Esophagus squamous epithelium (tissue), 4 donors: ENCODE data around the gene RNF187.

Experiments
- CTCF ChIP-seq, 6 experiments: fragments of 450-650 bp in 4 of 6; fragments of 200-600 bp in 2 of 6; sonication (generic) in 2 of 6; IDR thresholded peaks; one replicate each; pipeline ENCODE4 v1.5.1; 2016 to 2019; ENCODE audit warnings: antibody characterized with exemption in 6 of 6, mild to moderate bottlenecking in 4 of 6, moderate library complexity in 4 of 6
- POLR2A ChIP-seq, 4 donors: fragments of 450-650 bp; IDR thresholded peaks; one replicate each; pipeline ENCODE4 v1.6.1; 2017; ENCODE audit warnings: antibody characterized with exemption in 4 of 4, mild to moderate bottlenecking in 4 of 4, moderate library complexity in 3 of 4

GRCh38 chr1:228517655-228518054, 30.5 kb downstream of the RNF187 start:
- no peak for TF ChIP-seq CTCF (IDR thresholded peaks at IDR 0.05)
- no peak for TF ChIP-seq POLR2A (IDR thresholded peaks at IDR 0.05)
